T-helper 17 cell (primary cell): ENCODE results near the gene CFL1. TPM values are rescaled to one million over a fixed set of nuclear protein-coding genes. Genes with fewer than 3 reads are reported as not detected.

ENCODE experiments used
- ATAC-seq: fragments of 150-1000 bp; cut with Tn5 transposase; 2 replicates; pipeline ENCODE4 v1.10.0; 2021; ENCODE audit warnings: mild to moderate bottlenecking, moderate library complexity
- DNase-seq, 3 donors: peaks; one replicate each; pipeline versions ENCODE4 v3.0.0 to v3.0.0-alpha.2; 2020 to 2021
- H3K9me3 ChIP-seq: one replicate; pipeline ENCODE4 v1.7.0; 2013; ENCODE audit warnings: low read length, mild to moderate bottlenecking; ENCODE audit not compliant: control insufficient read depth, poor library complexity, severe bottlenecking
- H3K27ac Mint-ChIP-seq: one replicate; pipeline ENCODE4 v1.8.0; 2022; ENCODE audit warnings: mild to moderate bottlenecking, moderate library complexity, mixed read lengths
- H3K27me3 Mint-ChIP-seq: one replicate; pipeline ENCODE4 v1.8.0; 2022; ENCODE audit warnings: mixed read lengths
- H3K36me3 Mint-ChIP-seq: one replicate; pipeline ENCODE4 v1.8.0; 2022; ENCODE audit warnings: low read depth, mixed read lengths
- H3K4me1 Mint-ChIP-seq: one replicate; pipeline ENCODE4 v1.8.0; 2022; ENCODE audit warnings: mild to moderate bottlenecking, mixed read lengths
- H3K4me3 Mint-ChIP-seq: one replicate; pipeline ENCODE4 v1.8.0; 2022; ENCODE audit warnings: mild to moderate bottlenecking, moderate library complexity, mixed read lengths
- total RNA-seq, 4 donors: library from RNA in 2 of 4; stranded (reverse) in 2 of 4; gene quantifications; one replicate each; pipeline ENCODE4 v1.2.3 and lab custom pipeline; 2022 to 2026

Gene CFL1
- total RNA-seq (100 to 1,000 TPM; 642 to 738 TPM), total RNA-seq (lab: John Stamatoyannopoulos, UW) (474 reads per million in 2 donors)

GRCh38 chr11:65857853-65858680 is at the start of gene CFL1:
CFL1 (minus strand) TSS chr11:65858180; CDS start chr11:65858099, 81 bp downstream.
- Mint-ChIP-seq H3K27ac (peak within 1 kb of the TSS; percentile 99), H3K36me3 (peaks cover 10% of the 10 kb centered on the region), H3K4me3 (peak within 1 kb of the TSS; percentile 99), H3K4me1 (peaks cover 50% of the 10 kb centered on the region), H3K27me3 (no peaks in the 10 kb centered on the region)
- DNase-seq (peak; percentile 93 to 96 (median 96)), ATAC-seq (peak; percentile 75)
- H3K9me3 ChIP-seq, result no peaks in the 10 kb centered on the region

GRCh38 chr11:65906602-65907001 is 48.6 kb upstream of the CFL1 start:
- Mint-ChIP-seq H3K4me3 (no peak overlapping the region), H3K36me3 (no peaks in the 10 kb centered on the region), H3K27ac (no peak overlapping the region), H3K4me1 (peaks cover 5% of the 10 kb centered on the region), H3K27me3 (peaks cover 14% of the 10 kb centered on the region)
- no peak for DNase-seq
- no peak for ATAC-seq
- H3K9me3 ChIP-seq, result no peaks in the 10 kb centered on the region

DNA sequence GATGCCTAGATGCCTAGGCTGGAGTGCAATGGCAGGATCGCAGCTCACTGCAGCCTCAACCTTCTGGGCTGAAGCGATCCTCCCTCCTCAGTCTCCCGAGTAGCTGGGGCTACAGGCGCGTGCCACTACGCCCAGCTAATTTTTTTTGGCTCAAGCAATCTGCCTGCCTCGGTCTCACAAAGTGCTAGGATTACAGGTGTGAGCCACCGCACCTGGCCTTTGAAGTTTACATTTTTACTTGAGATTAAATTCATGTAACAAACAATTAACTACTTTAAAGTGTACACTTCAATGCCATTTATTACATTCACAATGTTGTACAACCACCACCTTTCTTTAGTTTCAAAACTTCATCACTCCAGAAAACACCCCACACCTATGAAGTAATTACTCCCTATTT is 45.7 kb upstream of the CFL1 start:
- peak overlapping the region; percentile 82 for H3K27ac Mint-ChIP-seq

GRCh38 chr11:65903068-65903481 is 45.1 kb upstream of the CFL1 start:
- peaks cover 4% of the 10 kb centered on the region for H3K27me3 Mint-ChIP-seq
- ATAC-seq, result no peak
- peaks cover 2% of the 10 kb centered on the region for H3K4me1 Mint-ChIP-seq

More for the DNA sequence above, 45.7 kb upstream of the CFL1 start:
- H3K9me3 ChIP-seq, result no peaks in the 10 kb centered on the region
- H3K4me3 Mint-ChIP-seq, result no peak overlapping the region
- ATAC-seq (no peak), DNase-seq (no peak)
- H3K4me1 Mint-ChIP-seq, result peaks cover 1% of the 10 kb centered on the region
- peaks cover 4% of the 10 kb centered on the region for H3K27me3 Mint-ChIP-seq
- no peaks in the 10 kb centered on the region for H3K36me3 Mint-ChIP-seq

DNA sequence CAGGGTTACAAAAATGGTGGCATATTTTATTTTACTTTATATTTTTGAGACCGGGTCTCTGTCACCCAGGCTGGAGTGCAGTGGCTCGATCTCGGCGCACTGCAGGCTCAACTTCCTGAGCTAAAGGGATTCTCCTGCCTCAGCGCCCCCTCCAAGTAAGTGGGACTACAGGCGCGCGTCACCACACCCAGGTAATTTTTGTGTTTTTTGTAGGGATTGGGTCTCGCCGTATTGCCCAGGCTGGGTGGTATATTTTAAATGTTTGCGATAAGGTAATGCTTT is 42.9 kb upstream of the CFL1 start:
- H3K4me3 Mint-ChIP-seq, result peak overlapping the region; percentile 63
- ATAC-seq (no peak), DNase-seq (no peak)
- no peaks in the 10 kb centered on the region for H3K36me3 Mint-ChIP-seq
- peaks cover 2% of the 10 kb centered on the region for H3K4me1 Mint-ChIP-seq
- peak overlapping the region; percentile 90 for H3K27ac Mint-ChIP-seq
- no peaks in the 10 kb centered on the region for H3K9me3 ChIP-seq
- H3K27me3 Mint-ChIP-seq, result peaks cover 4% of the 10 kb centered on the region

More at GRCh38 chr11:65903068-65903481, 45.1 kb upstream of the CFL1 start:
- Mint-ChIP-seq H3K4me3 (no peak overlapping the region), H3K27ac (peak overlapping the region; percentile 90), H3K36me3 (no peaks in the 10 kb centered on the region)
- DNase-seq, result no peak
- H3K9me3 ChIP-seq, result no peaks in the 10 kb centered on the region

DNA sequence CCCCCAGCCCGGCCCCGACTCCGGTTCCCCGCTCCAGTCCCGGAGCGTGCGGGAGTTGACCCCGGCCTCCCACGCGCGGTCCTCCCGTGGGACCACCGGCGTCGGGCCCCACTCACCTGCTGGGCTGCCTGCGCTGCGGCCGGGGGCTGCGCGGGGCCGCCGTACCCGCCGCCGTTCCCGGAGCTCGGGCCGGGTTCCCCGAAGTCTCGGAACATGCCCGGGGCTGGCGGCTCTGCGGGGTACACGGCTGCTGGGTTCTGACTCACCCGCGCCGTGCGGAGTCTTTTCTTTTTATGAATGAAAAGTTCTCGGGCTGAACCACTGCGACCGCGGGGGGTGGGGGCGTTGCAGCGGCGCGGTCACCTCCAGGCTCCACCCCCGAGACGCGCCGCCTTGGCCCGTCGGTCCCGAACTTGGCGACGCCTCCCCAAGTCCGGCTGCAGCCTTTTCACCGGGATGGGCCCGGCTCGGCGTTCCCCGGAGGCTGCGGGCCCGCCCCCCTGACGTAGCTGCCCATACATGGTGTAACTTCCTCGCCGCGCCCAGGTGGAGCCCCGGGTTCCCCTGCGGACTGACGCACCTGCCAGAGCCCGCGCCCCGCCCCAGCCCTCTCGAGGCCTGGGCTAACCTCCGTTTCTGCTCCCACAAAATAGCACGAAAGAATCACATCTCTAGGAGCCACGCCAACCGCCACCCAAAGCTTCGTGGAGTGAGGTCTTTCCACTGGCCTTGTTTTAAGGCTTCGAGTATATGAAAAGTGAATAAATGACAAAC is 42.3 kb upstream of the CFL1 start, which contains the start of gene FOSL1:
TSS of gene FOSL1 (minus strand) at position 264 of the 774 bp plus-strand sequence. CDS start at position 215, 49 bp downstream.
- H3K4me3 Mint-ChIP-seq, result peak within 1 kb of the TSS; percentile 81
- peaks cover 4% of the 10 kb centered on the region for H3K27me3 Mint-ChIP-seq
- peak; percentile 92 to 96 (median 95) for DNase-seq
- no peaks in the 10 kb centered on the region for H3K36me3 Mint-ChIP-seq
- peak within 1 kb of the TSS; percentile 90 for H3K27ac Mint-ChIP-seq
- H3K9me3 ChIP-seq, result no peaks in the 10 kb centered on the region
- peaks cover 3% of the 10 kb centered on the region for H3K4me1 Mint-ChIP-seq
- peak; percentile 97 for ATAC-seq

GRCh38 chr11:65899356-65900124 is 41.6 kb upstream of the CFL1 start:
- no peaks in the 10 kb centered on the region for H3K36me3 Mint-ChIP-seq
- no peaks in the 10 kb centered on the region for H3K9me3 ChIP-seq
- peak in 2 of 3 donors; percentile 45 to 47 for DNase-seq
- peaks cover 5% of the 10 kb centered on the region for H3K4me1 Mint-ChIP-seq
- no peak for ATAC-seq
- H3K4me3 Mint-ChIP-seq, result peak overlapping the region; percentile 81
- H3K27me3 Mint-ChIP-seq, result peaks cover 4% of the 10 kb centered on the region
- H3K27ac Mint-ChIP-seq, result no peak overlapping the region

DNA sequence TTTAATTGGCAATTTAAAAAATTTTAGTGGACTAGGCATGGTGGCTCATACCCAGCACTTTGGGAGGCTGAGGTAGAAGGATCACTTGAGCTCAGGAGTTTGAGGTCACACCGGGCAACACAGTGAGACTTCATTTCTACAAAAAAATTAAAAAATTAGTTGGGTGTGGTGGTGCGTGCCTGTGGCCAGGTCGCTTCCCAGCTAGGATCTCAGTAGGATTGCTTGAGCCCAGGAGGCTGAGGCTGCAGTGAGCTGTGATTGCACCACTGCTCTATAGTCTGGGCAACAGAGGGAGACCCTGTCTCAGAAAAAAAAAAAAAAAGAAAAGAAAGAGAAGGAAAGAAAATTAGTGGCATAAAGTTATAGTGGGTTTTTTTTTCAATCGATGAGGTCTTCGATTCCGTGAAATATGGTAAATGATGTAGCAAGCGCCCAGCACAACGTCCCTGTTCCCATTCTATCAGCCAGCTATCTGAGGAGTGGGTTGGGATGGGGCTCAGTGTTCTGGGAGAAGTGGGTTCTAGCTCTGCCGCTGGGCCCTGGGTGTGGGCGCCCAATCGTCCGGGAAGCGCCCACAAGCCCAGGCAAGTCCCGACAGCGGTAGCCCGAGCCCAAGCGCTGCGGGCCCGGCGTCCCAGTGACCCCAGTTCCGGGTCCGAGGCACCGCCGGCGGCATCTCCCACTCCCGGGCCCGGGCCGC is 40.8 kb upstream of the CFL1 start:
- H3K9me3 ChIP-seq, result no peaks in the 10 kb centered on the region
- H3K27me3 Mint-ChIP-seq, result peaks cover 4% of the 10 kb centered on the region
- ATAC-seq (no peak), DNase-seq (no peak)
- H3K4me1 Mint-ChIP-seq, result peaks cover 10% of the 10 kb centered on the region
- no peaks in the 10 kb centered on the region for H3K36me3 Mint-ChIP-seq
- peak overlapping the region; percentile 71 for H3K4me3 Mint-ChIP-seq
- peak overlapping the region; percentile 45 for H3K27ac Mint-ChIP-seq

- Mint-ChIP-seq H3K27me3 (no peaks in the 10 kb centered on the region), H3K4me1 (peaks cover 19% of the 10 kb centered on the region), H3K27ac (no peak overlapping the region), H3K36me3 (no peaks in the 10 kb centered on the region), H3K4me3 (peak overlapping the region; percentile 31)
- no peak for ATAC-seq
- no peak for DNase-seq
- no peaks in the 10 kb centered on the region for H3K9me3 ChIP-seq
These were observed 39.1 kb upstream of the CFL1 start for GRCh38 chr11:65897020-65897471.

DNA sequence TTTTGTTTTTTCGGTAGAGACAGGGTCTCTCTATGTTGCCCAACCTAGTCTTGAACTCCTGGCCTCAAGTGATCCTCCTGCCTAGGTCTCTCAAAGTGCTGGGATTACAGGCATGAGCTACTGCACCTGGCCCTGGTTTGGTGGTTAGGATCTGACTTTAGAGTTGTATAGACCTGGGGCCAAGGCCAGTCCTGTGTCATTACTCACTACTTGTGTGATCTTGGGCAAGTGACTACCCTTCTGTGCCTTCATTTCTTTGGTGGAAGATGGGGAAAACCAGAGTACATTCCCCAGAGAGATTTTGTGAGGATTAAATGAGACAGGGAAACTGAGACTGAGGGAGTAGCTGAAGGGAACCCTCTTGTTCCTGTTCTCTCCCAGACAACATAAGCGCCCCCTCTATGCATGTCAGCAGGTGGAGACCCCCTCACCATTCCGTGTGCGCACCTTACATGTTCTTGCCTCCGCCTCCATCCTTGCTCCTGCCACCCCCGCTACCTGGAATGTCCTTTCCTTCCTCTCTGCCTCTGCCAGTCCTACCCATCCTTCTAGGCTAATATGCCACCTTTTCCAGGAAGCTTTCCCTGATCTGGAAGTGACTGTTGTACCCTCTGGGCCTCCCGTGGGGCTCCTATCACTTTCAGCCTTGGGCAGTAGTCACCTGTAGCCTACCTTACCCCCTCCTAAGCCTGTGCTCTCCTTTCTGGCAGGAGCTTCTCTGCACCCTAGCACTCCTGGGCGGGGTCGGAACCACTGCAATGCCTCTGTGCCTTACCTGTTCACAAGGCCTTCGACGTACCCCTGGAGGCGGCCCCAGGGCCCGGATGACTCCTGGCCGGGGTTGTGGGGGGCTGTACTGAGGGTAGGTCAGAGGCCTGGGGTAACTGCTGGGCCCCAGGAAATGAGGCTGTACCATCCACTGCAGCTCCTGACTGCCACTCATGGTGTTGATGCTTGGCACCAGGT is 38.3 kb upstream of the CFL1 start:
- no peaks in the 10 kb centered on the region for H3K9me3 ChIP-seq
- no peaks in the 10 kb centered on the region for H3K36me3 Mint-ChIP-seq
- peaks cover 19% of the 10 kb centered on the region for H3K4me1 Mint-ChIP-seq
- no peak for DNase-seq
- H3K27me3 Mint-ChIP-seq, result no peaks in the 10 kb centered on the region
- H3K27ac Mint-ChIP-seq, result peak overlapping the region; percentile 84
- H3K4me3 Mint-ChIP-seq, result peak overlapping the region; percentile 31
- ATAC-seq, result no peak

DNA sequence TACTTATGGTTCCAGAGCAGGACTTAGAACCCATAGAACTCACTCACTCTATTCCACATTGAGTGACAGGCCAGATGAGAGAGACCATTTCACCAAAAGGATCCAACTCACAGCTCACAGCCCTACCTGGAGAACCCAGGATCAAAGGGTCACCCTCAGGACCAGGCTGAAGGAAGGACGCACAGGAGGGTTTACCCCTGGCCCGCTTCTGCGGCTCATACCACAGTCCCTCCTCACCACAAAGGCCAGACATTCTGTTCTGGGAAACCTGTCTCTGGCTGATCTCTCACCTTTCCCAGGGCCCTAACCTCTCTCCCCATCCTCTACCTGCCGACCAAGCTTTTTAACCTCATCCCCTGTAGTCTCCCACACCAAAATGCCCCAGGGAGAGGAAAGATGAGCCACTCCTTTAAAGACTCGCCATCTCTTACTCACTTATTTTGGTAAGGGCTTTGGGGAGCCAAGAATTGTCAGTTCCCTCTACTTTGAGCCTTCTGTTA is 37.6 kb upstream of the CFL1 start:
- Mint-ChIP-seq H3K4me3 (peak overlapping the region; percentile 3), H3K27ac (peak overlapping the region; percentile 84)
- no peak for ATAC-seq

More for the DNA sequence above, 37.6 kb upstream of the CFL1 start:
- peaks cover 19% of the 10 kb centered on the region for H3K4me1 Mint-ChIP-seq
- H3K9me3 ChIP-seq, result no peaks in the 10 kb centered on the region
- no peaks in the 10 kb centered on the region for H3K36me3 Mint-ChIP-seq
- DNase-seq, result no peak
- H3K27me3 Mint-ChIP-seq, result no peaks in the 10 kb centered on the region
